Activated B cell treated with CpG ODN at 0.5 μM for 24 hours (primary cell): Measurements from ENCODE around the gene EXOC3. TPM values are rescaled to one million over a fixed set of nuclear protein-coding genes. Genes with fewer than 3 reads are reported as not detected.

Experiments used
- ATAC-seq: fragments of 200-7000 bp; cut with Tn5 transposase; one replicate; pipeline ENCODE4 v1.10.0; 2021; ENCODE audit warnings: low read depth, mild to moderate bottlenecking, moderate library complexity
- CTCF ChIA-PET: fragments of 350-600 bp; sonication (Branson Sonifier 250); formaldehyde crosslinking; loops from one replicate; lab custom pipeline; 2021; ENCODE audit warnings: antibody characterized with exemption; lab: Charles Lee
- POLR2A ChIA-PET: fragments of 350-600 bp; sonication (Branson Sonifier 250); formaldehyde crosslinking; loops from one replicate; lab custom pipeline; 2021; ENCODE audit warnings: antibody characterized with exemption; lab: Charles Lee
- DNase-seq: peaks from one replicate; pipeline ENCODE4 v3.0.0; 2022
- H3K27ac Mint-ChIP-seq: one replicate; pipeline ENCODE4 v1.8.0; 2020; ENCODE audit warnings: mixed read lengths
- H3K27me3 Mint-ChIP-seq: one replicate; pipeline ENCODE4 v1.8.0; 2021; ENCODE audit warnings: mixed read lengths
- H3K36me3 Mint-ChIP-seq: one replicate; pipeline ENCODE4 v1.8.0; 2021; ENCODE audit warnings: low read depth, mixed read lengths
- H3K4me1 Mint-ChIP-seq: one replicate; pipeline ENCODE4 v1.8.0; 2021; ENCODE audit warnings: mixed read lengths
- H3K4me3 Mint-ChIP-seq: one replicate; pipeline ENCODE4 v1.8.0; 2020; ENCODE audit warnings: mild to moderate bottlenecking, mixed read lengths
- H3K9me3 Mint-ChIP-seq: one replicate; pipeline ENCODE4 v1.8.0; 2020; ENCODE audit warnings: mixed read lengths
- CTCF ChIP-seq: fragments of 200-600 bp; IDR thresholded peaks from one replicate; pipeline ENCODE4 v1.8.0; 2022; ENCODE audit warnings: antibody characterized with exemption, mild to moderate bottlenecking
- intact Hi-C: fragments of 100-400 bp; cut with micrococcal nuclease; formaldehyde crosslinking; loops from one replicate; pipeline ENCODE4 v1.15.1; 2024
- total RNA-seq: library from RNA; stranded (reverse); gene quantifications from 2 replicates; pipeline ENCODE4 v1.2.3, GENCODE V29; 2022

EXOC3 gene
- total RNA-seq, 1 donor from 2014 or later = 79.6 TPM

- ATAC-seq = no peak
- CTCF ChIA-PET = no interaction called here
These were observed 72.4 kb downstream of the EXOC3 start for GRCh38 chr5:515273-515836.

GRCh38 chr5:516338-516925, 73.5 kb downstream of the EXOC3 start:
- Mint-ChIP-seq H3K4me1 (peaks cover 3% of the 10 kb centered on the region), H3K9me3 (no peaks in the 10 kb centered on the region), H3K27ac (no peak overlapping the region), H3K27me3 (peaks cover 49% of the 10 kb centered on the region), H3K4me3 (no peak overlapping the region), H3K36me3 (no peaks in the 10 kb centered on the region)
- ATAC-seq = no peak
- intact Hi-C loops = no loop called here
- DNase-seq = no peak
- CTCF ChIA-PET = no interaction called here
- TF ChIP-seq CTCF = no peak
- POLR2A ChIA-PET = interaction anchor here (0.5 kb wide), 1 partner anchor 25 kb away, joined by 7 read pairs; no protein-coding TSS in a partner anchor

More at GRCh38 chr5:515273-515836, 72.4 kb downstream of the EXOC3 start:
- H3K27me3 Mint-ChIP-seq = peaks cover 47% of the 10 kb centered on the region
- POLR2A ChIA-PET = no interaction called here
- H3K4me3 Mint-ChIP-seq = no peak overlapping the region
- H3K36me3 Mint-ChIP-seq = no peaks in the 10 kb centered on the region
- H3K9me3 Mint-ChIP-seq = no peaks in the 10 kb centered on the region
- peaks cover 3% of the 10 kb centered on the region for H3K4me1 Mint-ChIP-seq
- H3K27ac Mint-ChIP-seq = no peak overlapping the region
- DNase-seq = no peak
- no peak for TF ChIP-seq CTCF
- intact Hi-C loops = no loop called here

Other genes with a start within 250 kb of the EXOC3 start
- gene CCDC127, start 225.0 kb upstream of the EXOC3 start, total RNA-seq = 5.7 and 6.4 TPM in 2 replicates
- gene SDHA, start 224.9 kb upstream of the EXOC3 start, total RNA-seq = 90.5 and 95.7 TPM in 2 replicates
- 113 and 116 TPM in 2 replicates for gene PDCD6, start 171.5 kb upstream of the EXOC3 start, total RNA-seq
- gene AHRR, start 121.5 kb upstream of the EXOC3 start, total RNA-seq = 5.1 and 6.1 TPM in 2 replicates
- 0.20 and 0.42 TPM in 2 replicates for gene SLC9A3, start 81.3 kb downstream of the EXOC3 start, total RNA-seq
- 15.1 and 17.4 TPM in 2 replicates for gene CEP72, start 169.2 kb downstream of the EXOC3 start, total RNA-seq